Measurements from ENCODE around the gene XPNPEP1. TPM values are rescaled to one million over a fixed set of nuclear protein-coding genes. Genes with fewer than 3 reads are reported as not detected.

The XPNPEP1 gene
- total RNA-seq, 2 experiments from 2014 or later, result 50.3 to 54.3 TPM

DNA sequence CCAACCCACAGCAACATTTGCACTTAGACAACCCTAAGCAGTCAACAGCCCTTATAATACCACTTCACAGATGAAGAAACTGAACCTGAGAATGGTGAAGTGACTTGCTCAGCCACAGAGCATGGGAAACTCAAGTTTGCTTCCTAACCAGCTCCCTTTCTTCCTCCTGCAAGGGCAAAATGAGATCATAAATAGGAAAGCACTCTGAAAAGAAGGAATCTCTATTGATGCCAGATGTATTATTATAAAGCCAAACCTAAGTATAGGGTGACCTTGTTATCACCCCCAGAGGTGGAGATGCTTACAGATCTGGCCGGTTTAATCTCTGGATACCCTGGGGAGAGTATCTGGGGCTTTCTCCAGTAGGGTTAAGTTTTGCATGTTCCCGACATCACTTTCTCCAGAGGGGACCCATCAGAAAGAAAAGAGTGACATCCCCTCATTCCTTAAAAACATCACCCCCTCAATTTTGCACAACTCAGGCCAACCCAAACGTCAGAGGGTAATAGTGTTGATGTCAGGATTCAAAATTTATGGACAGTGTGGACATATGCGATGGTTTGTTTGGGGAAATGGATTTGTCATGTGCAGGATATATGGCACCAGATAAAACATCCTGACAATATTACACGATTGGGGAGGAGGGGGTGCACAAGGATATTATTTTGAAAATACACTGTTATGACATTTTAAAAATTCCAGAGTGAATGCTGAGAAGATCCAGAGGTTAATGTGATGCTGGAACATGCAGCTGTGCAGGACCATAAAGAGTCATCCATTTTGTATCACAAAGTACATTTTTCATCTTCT, 24.0 kb upstream of the XPNPEP1 start:
- H3K36me3 Mint-ChIP-seq (ENCODE audit: low read depth), result no peaks in the 10 kb centered on the region

DNA sequence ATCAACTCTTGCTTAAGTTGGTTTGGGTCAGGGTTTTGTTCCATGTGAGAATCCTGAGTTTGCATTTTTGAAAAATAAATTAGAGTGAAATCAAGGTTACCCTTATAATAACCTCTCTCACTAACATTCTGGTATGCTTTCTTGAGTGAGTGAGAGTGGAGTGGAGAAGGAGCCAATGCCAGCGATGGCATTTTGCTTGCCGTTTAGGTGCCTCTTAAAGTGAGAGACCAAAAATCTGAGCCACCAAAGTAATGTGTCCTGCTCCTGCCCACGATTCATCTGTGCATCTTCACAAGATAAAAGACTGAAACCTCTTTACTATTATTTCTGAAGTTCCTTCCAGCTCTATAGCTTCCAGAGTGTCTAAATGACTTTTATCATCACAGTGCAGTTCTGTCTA, 23.4 kb upstream of the XPNPEP1 start:
- Mint-ChIP-seq H3K27me3 (no peaks in the 10 kb centered on the region), H3K36me3 (ENCODE audit: low read depth) (no peaks in the 10 kb centered on the region), H3K4me3 (no peak overlapping the region), H3K9me3 (no peaks in the 10 kb centered on the region), H3K4me1 (ENCODE audit: low read depth) (no peaks in the 10 kb centered on the region), H3K27ac (no peak overlapping the region)
- Histone ChIP-seq H3K27me3 (ENCODE audit: control insufficient read depth in 1 of 2, insufficient read depth in 2 of 2, low read length in 2 of 2) (no peaks in the 10 kb centered on the region), H3K4me1 (ENCODE audit: insufficient read depth, low read length) (no peaks in the 10 kb centered on the region), H3K27ac (ENCODE audit: low read depth in 1 of 2, low read length in 2 of 2) (no peak overlapping the region), H3K4me3 (ENCODE audit: low read length) (no peak overlapping the region), H3K36me3 (ENCODE audit: insufficient read depth, low read length) (no peaks in the 10 kb centered on the region), H3K9me3 (ENCODE audit: control insufficient read depth in 1 of 2, insufficient read depth in 1 of 2, low read length in 2 of 2) (no peaks in the 10 kb centered on the region)
- ChIA-PET CTCF (no interaction called here), POLR2A (no interaction called here)
- DNase-seq (no peak), ATAC-seq (ENCODE audit: poor library complexity) (no peak)
- intact Hi-C loops (cut with DNase I, micrococcal nuclease), result no loop called here
- TF ChIP-seq, protein P1, sequence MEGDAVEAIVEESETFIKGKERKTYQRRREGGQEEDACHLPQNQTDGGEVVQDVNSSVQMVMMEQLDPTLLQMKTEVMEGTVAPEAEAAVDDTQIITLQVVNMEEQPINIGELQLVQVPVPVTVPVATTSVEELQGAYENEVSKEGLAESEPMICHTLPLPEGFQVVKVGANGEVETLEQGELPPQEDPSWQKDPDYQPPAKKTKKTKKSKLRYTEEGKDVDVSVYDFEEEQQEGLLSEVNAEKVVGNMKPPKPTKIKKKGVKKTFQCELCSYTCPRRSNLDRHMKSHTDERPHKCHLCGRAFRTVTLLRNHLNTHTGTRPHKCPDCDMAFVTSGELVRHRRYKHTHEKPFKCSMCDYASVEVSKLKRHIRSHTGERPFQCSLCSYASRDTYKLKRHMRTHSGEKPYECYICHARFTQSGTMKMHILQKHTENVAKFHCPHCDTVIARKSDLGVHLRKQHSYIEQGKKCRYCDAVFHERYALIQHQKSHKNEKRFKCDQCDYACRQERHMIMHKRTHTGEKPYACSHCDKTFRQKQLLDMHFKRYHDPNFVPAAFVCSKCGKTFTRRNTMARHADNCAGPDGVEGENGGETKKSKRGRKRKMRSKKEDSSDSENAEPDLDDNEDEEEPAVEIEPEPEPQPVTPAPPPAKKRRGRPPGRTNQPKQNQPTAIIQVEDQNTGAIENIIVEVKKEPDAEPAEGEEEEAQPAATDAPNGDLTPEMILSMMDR (IDR thresholded peaks at IDR 0.05), result no peak

More for the DNA sequence above, 24.0 kb upstream of the XPNPEP1 start:
- Mint-ChIP-seq H3K4me3 (no peak overlapping the region), H3K9me3 (no peaks in the 10 kb centered on the region), H3K4me1 (ENCODE audit: low read depth) (no peaks in the 10 kb centered on the region), H3K27ac (no peak overlapping the region), H3K27me3 (no peaks in the 10 kb centered on the region)
- Histone ChIP-seq H3K4me3 (ENCODE audit: low read length) (no peak overlapping the region), H3K27me3 (ENCODE audit: control insufficient read depth in 1 of 2, insufficient read depth in 2 of 2, low read length in 2 of 2) (no peaks in the 10 kb centered on the region), H3K4me1 (ENCODE audit: insufficient read depth, low read length) (no peaks in the 10 kb centered on the region), H3K9me3 (ENCODE audit: control insufficient read depth in 1 of 2, insufficient read depth in 1 of 2, low read length in 2 of 2) (no peaks in the 10 kb centered on the region), H3K27ac (ENCODE audit: low read depth in 1 of 2, low read length in 2 of 2) (no peak overlapping the region), H3K36me3 (ENCODE audit: insufficient read depth, low read length) (no peaks in the 10 kb centered on the region)
- TF ChIP-seq, protein P1 (IDR thresholded peaks at IDR 0.05), result no peak
- POLR2A ChIA-PET, result no interaction called here
- intact Hi-C loops (cut with DNase I, micrococcal nuclease), result no loop called here
- CTCF ChIA-PET, result no interaction called here
- ATAC-seq (ENCODE audit: poor library complexity) (no peak), DNase-seq (no peak)

- ATAC-seq (ENCODE audit: poor library complexity) (no peak), DNase-seq (peak in 1 of 14 experiments; percentile 45)
- Histone ChIP-seq H3K4me1 (ENCODE audit: insufficient read depth, low read length) (no peaks in the 10 kb centered on the region), H3K27me3 (ENCODE audit: control insufficient read depth in 1 of 2, insufficient read depth in 2 of 2, low read length in 2 of 2) (no peaks in the 10 kb centered on the region), H3K27ac (ENCODE audit: low read depth in 1 of 2, low read length in 2 of 2) (no peak overlapping the region), H3K9me3 (ENCODE audit: control insufficient read depth in 1 of 2, insufficient read depth in 1 of 2, low read length in 2 of 2) (no peaks in the 10 kb centered on the region), H3K4me3 (ENCODE audit: low read length) (no peak overlapping the region), H3K36me3 (ENCODE audit: insufficient read depth, low read length) (no peaks in the 10 kb centered on the region)
- H3K27me3 Mint-ChIP-seq, result no peaks in the 10 kb centered on the region
- H3K9me3 Mint-ChIP-seq, result no peaks in the 10 kb centered on the region
- no peaks in the 10 kb centered on the region for H3K4me1 Mint-ChIP-seq (ENCODE audit: low read depth)
- H3K36me3 Mint-ChIP-seq (ENCODE audit: low read depth), result no peaks in the 10 kb centered on the region
- ChIA-PET POLR2A (no interaction called here), CTCF (no interaction called here)
- intact Hi-C loops (cut with DNase I, micrococcal nuclease), result no loop called here
- TF ChIP-seq, protein P1 (IDR thresholded peaks at IDR 0.05), result no peak
- H3K4me3 Mint-ChIP-seq, result no peak overlapping the region
- no peak overlapping the region for H3K27ac Mint-ChIP-seq
Measured at GRCh38 chr10:109945473-109946177, 22.3 kb upstream of the XPNPEP1 start.
